K562 (cell line): ENCODE data around the gene PMM1. TPM values are rescaled to one million over a fixed set of nuclear protein-coding genes. Genes with fewer than 3 reads are reported as not detected.
A peak's percentile ranks its signal among the peaks of the same experiment; 100 is the strongest.

Experiments
- MAFK ChIP-seq: IDR thresholded peaks from 2 replicates; pipeline ENCODE4 v1.6.1; 2011; ENCODE audit warnings: low read length, improper control_type of control experiment
- ZHX1 ChIP-seq: fragments of 150-350 bp; conservative IDR thresholded peaks from 2 replicates; pipeline ENCODE4 v1.6.1; 2014; ENCODE audit warnings: low read length
- polyA plus RNA-seq, 8 experiments: library from polyadenylated mRNA; depleted of rRNA in 4 of 8; stranded (reverse) in 5 of 8; unstranded in 3 of 8; fragments of >200 nt; fragmentation: Nextera tagmentation in 2 of 8; fragmentation: Illumina TruSeq in 1 of 8; extraction: Ambion mirVana in 2 of 8; extraction: Trizol in 1 of 8; gene quantifications; 2 replicates each; pipeline versions ENCODE4 v1.2.1 to v1.2.3, GENCODE V29; 2011 to 2014; ENCODE audit warnings: inconsistent platforms in 1 of 8, missing spikeins in 1 of 8
- total RNA-seq, 7 experiments: library from RNA; depleted of rRNA in 6 of 7; stranded (reverse); fragments of >200 nt in 6 of 7; fragmentation: Illumina TruSeq in 2 of 7; extraction: Trizol in 2 of 7; gene quantifications; 2 replicates each; pipeline versions ENCODE4 v1.2.1 to v1.2.3, GENCODE V29; 2011 to 2021; ENCODE audit warnings: low replicate concordance in 1 of 7
- TF ChIP-seq, protein P1 (sequence below): fragments of 250-450 bp; sonication (Bioruptor Pico); IDR thresholded peaks from 2 replicates; pipeline ENCODE4 v1.4.0; 2020; ENCODE audit warnings: mild to moderate bottlenecking
- TF ChIP-seq, protein P2 (sequence below), 2 experiments: fragments of 450-650 bp; IDR thresholded peaks; 2 replicates each; pipeline ENCODE4 v1.6.1; 2016; ENCODE audit warnings: mild to moderate bottlenecking in 2 of 2, borderline replicate concordance in 1 of 2, low read depth in 1 of 2, moderate library complexity in 1 of 2

PMM1 gene
- total and polyA plus RNA-seq, 9 of the 15 experiments (the other 6 are each of a cell fraction or from before 2014, with no cell fraction given): 10.2 to 31.7 (median 20.3) TPM

- TF ChIP-seq, protein P1, sequence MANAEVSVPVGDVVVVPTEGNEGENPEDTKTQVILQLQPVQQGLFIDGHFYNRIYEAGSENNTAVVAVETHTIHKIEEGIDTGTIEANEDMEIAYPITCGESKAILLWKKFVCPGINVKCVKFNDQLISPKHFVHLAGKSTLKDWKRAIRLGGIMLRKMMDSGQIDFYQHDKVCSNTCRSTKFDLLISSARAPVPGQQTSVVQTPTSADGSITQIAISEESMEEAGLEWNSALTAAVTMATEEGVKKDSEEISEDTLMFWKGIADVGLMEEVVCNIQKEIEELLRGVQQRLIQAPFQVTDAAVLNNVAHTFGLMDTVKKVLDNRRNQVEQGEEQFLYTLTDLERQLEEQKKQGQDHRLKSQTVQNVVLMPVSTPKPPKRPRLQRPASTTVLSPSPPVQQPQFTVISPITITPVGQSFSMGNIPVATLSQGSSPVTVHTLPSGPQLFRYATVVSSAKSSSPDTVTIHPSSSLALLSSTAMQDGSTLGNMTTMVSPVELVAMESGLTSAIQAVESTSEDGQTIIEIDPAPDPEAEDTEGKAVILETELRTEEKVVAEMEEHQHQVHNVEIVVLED (CRISPR knock-in tag): no peak
- TF ChIP-seq MAFK: peak; percentile 54; the same call in 1 of the 2 replicates
- TF ChIP-seq, protein P2, sequence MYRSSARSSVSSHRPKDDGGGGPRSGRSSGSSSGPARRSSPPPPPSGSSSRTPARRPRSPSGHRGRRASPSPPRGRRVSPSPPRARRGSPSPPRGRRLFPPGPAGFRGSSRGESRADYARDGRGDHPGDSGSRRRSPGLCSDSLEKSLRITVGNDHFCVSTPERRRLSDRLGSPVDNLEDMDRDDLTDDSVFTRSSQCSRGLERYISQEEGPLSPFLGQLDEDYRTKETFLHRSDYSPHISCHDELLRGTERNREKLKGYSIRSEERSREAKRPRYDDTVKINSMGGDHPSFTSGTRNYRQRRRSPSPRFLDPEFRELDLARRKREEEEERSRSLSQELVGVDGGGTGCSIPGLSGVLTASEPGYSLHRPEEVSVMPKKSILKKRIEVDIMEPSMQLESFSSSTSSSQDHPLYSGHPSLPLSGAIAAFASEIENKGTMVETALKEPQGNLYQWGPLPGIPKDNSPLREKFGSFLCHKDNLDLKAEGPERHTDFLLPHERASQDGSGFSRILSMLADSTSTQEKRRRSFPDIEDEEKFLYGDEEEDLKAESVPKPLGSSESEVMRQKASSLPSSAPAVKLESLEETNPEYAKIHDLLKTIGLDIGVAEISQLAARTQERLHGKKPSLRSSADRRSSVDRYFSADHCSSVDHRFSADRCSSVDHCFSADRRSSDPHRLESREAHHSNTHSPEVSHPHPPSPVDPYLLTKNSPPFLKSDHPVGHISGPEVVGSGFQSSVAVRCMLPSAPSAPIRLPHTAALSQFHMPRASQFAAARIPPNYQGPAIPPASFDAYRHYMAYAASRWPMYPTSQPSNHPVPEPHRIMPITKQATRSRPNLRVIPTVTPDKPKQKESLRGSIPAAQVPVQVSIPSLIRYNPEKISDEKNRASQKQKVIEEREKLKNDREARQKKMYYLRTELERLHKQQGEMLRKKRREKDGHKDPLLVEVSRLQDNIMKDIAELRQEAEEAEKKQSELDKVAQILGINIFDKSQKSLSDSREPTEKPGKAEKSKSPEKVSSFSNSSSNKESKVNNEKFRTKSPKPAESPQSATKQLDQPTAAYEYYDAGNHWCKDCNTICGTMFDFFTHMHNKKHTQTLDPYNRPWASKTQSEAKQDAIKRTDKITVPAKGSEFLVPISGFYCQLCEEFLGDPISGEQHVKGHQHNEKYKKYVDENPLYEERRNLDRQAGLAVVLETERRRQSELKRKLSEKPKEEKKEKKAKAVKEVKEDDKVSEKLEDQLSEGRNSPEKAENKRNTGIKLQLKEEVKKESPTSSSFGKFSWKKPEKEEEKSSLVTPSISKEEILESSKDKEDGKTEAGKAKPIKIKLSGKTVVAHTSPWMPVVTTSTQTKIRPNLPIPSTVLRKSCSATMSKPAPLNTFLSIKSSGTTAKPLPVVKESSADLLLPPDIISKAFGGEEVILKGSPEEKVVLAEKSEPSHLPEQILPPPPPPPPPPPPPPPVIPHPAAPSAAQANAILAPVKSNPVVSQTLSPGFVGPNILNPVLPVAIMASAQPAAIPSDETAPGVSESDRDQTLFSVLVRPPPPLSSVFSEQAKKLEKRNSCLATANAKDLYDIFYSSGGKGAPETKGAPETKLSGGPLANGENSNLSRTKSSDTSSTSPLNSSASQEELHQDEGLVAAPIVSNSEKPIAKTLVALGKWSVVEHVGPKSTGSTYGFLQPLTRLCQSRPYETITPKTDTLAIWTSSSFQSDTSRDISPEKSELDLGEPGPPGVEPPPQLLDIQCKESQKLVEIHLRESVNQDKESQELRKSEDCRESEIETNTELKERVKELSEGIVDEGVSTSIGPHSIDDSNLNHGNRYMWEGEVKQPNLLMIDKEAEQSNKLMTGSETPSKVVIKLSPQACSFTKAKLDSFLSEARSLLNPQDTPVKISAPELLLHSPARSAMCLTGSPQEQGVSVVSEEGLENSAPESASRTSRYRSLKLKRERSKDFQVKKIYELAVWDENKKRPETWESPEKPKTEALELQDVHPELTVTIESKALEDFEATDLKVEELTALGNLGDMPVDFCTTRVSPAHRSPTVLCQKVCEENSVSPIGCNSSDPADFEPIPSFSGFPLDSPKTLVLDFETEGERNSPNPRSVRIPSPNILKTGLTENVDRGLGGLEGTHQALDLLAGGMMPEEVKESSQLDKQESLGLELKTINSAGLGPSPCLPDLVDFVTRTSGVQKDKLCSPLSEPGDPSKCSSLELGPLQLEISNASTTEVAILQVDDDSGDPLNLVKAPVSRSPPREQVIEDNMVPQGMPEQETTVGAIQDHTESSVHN (IDR thresholded peaks at IDR 0.05; ENCODE audit: borderline replicate concordance in 1 of 2, low read depth in 1 of 2): no peak
- no peak for TF ChIP-seq ZHX1
These were observed 14.3 kb upstream of the PMM1 start (continued) for GRCh38 chr22:41603873-41604332.
